Raji (cell line): ENCODE results near the gene EXOSC10.

Experiments used
- POLR2A ChIP-seq: IDR thresholded peaks from 2 replicates; pipeline ENCODE4 v1.6.1; 2011; ENCODE audit warnings: low read depth, low read length, control low read depth; ENCODE audit not compliant: insufficient read depth

The EXOSC10 gene

DNA sequence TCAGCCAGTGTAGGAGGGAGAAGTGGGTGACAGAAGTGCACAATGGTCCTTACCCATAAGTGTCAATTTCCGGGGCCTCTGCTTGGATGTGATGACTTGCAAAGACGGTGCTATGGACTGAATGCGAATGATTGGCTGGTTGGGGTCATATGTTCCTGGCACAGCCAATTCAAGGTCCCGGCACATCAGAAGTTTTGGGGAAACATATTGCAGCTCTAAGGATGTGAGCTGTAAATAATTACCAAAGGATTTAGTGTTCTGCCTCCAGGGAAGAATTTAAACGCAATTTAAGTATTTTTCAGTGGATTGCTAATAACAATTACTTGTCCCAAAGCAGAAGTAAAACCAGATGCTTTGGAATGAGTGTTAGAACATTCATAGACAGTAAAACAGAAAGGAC is 26.9 kb upstream of the EXOSC10 start:
- no peak for TF ChIP-seq POLR2A

DNA sequence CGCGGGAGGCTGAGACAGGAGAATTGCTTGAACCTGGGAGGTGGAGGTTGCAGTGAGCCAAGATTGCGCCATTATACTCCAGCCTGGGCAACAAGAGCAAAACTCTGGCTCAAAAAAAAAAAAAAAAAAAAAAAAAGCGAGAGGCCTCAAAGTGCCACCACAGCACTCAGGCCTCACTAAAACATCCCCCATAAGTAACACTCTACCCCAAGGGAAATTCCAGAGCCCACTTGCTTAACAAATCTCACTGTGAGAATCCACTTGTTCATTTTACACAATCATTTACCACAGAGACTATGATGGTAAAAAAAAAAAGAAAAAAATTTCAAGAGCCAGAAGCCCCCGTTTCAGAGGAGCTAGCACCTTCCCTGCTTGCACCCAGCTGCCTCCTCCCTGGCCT is 26.3 kb upstream of the EXOSC10 start:
- no peak for TF ChIP-seq POLR2A

DNA sequence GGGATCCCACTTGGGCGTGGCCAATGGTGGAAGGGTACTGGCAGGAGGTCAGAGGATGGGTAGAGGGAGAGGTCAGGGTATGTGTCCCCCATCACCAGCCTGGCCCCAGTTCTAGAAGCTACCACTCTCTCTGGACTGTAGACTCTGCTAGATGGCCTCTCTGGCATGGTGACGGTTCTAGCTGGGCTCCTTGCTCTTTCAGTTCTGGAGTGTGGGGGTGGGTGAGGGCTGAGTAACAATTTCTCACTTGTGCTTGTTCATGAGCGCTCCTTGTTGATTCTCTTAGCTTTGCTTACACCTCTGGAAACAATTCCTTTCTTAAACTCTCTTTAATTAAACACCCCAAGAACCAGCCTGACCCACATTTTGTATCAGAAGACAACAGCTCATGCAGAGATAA is 25.3 kb upstream of the EXOSC10 start:
- TF ChIP-seq POLR2A: no peak

DNA sequence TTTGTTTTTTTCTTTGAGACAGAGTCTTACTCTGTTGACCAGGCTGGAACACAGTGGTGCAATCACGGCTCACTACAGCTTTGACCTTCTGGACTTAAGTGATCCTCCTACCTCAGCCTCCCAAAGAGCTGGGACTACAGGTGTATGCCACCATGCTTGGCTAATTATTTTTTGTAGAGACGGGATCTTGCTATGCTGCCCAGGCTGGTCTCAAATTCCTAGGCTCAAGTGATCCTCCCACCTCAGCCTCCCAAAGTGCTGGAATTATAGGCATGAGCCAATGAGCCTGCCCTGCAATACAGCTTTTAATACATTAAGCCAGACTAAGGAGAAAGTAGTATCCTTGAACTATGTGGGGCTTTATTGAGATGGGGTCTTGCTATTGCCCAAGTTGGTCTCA is 16.6 kb upstream of the EXOSC10 start:
- TF ChIP-seq POLR2A: no peak

DNA sequence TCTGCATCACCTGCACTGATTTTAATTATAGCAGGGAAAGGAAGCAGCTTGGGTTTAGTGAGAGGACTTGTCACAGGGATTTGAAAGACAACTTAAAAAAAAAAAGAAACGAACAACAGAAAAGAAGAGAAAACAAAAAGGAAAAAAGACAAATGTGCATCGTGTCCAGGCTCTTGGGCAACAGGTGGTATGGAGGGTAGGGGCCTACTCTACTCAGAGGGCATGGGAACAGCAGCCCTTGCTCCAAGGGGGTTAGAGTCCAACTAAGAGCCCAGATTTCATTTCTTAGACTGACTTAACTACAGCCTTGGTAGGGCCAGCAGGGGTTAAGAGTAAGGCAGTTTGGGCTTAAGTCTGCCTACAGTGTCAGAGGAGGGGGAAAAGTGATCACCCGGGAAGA is 15.3 kb upstream of the EXOSC10 start:
- TF ChIP-seq POLR2A: no peak

DNA sequence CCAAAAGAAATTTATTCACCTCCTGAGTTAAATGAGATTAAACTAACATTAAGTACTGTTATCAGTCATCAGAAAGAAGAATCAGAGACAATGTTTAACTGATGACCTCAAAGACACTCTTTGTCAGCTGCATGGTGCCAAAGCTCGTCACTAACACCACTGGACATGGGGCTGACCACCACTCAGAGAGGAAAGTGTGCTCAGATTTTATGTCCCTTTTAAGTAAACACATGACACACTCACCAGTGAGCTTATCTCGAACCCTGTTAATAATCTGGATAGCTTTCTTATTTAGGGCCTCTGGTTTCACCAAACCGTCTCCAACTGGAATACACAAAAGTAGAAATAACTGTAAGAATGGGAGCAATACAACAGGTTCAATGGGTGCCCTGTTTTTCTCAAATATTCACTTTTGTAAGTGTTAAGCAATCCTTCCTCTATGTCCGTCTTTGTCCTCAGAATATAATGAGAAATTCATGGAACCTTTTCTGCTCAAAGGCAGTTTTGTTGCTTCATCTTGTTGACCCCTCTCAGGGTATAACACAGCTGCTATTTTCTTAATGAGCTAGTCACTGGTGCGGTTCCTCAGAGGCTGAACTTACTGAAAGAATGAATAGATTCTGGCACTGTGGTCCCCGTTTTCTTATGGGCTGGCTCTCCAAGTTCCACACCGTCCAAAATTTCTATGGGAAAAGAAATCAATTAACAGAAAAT is 9.5 kb upstream of the EXOSC10 start:
- no peak for TF ChIP-seq POLR2A

DNA sequence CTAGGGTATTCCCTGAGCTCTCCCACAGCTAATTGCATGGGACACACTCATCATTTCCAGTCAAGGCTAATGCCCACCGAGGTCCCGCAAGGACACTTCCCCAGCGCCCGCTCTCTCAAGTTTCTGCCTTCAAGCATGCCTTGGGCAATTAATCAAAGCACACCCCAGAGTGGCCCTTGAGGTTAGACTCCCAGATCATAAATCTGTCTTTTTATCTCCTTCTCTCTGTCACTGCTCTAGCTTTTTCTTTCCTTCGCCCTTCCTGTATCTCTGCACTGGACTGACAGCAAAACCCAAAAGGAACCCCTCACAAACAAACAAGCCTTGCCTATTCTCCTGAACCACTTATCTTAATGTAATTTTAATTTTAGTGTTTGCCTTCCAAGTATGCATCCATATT is 7.9 kb upstream of the EXOSC10 start:
- no peak for TF ChIP-seq POLR2A

DNA sequence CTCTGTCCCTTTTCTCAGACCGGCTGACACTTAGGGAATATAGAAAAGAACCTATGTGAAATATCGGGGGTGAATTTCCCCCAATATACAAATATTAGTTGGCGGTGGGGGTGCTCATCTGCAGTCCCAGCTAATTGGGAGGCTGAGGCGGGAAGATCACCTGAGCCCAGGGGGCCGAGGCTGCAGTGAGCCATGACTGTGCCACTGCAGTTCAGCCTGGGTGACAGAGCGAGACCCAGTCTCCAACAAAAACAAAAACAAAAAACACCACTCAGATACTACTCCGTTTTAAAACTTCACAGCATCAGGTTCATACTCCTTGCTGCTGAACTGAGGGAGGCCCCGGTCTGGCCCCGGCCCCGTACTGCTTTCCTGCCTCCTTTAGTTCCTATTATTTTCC is 5.9 kb upstream of the EXOSC10 start:
- TF ChIP-seq POLR2A: no peak

DNA sequence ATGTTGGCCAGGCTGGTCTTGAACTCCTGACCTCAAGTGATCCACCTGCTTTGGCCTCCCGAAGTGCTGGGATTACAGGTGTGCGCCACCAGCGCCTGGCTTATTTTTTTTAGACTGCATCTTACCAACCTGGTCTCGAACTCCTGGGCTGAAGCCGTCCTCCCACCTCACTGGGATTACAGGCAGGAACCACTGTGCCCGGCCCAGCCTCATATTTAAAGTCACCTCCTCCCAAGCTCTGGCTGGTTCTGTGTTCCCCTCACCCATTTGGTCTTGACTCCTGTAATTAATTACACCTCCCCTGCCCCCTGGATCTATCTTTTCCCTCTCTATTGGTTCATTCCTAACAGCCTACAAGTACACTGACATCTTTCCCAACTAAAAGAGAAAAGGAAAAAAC is 1.7 kb upstream of the EXOSC10 start:
- TF ChIP-seq POLR2A: no peak

DNA sequence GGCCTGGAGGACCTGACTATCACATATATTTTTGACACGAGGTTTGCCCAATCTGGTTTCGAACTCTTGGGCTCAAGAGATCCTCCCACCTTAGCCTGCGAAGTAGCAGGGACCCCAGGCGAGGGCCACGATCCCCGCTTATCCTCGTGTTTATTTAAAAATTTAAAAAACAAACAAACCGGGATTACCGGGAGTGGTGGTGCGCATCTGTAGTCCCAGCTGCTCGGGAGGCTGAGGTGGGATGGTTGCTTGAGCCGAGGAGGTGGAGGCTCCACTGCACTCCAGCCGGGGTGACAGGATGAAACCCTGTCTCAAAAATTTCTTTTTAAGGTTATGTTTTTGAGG is 452 bp upstream of the EXOSC10 start:
- no peak for TF ChIP-seq POLR2A

DNA sequence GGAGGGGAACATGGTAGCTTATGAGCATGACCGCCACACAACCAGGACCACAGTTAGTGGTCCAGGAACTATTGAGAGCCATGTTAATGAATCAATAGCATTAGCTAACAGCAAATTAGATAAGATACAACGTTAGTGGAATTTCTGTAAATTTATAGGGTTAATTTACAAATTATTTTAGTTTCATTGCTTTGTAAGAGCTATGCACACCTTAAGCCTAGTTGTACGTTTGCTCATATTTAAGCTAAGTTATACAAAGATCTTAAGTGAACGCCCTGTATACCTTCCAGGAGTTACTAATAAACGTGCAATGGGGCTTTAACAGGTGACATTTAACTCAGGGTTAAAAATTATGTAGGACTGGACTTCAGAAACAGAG is 749 bp downstream of the EXOSC10 start:
- TF ChIP-seq POLR2A: no peak

DNA sequence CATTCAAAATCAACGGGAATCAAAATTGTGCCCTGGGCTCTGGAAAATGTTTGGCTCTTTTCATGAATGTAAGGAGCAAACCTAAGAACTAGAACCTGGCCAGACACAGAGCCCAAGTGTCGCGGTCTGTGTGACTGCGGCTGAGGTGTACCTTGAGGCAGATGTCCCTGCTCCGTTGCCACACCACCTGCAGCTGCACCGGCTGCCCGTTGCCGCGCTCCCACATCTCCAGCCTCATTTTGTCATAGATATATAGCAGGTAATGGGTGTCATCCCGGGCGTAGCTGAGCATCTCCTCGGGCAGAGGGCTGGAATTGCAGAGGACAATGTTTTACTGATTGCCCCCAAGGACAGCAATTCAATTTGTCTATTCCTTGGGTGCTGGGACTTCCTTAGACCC is 18.7 kb downstream of the EXOSC10 start:
- TF ChIP-seq POLR2A: no peak

DNA sequence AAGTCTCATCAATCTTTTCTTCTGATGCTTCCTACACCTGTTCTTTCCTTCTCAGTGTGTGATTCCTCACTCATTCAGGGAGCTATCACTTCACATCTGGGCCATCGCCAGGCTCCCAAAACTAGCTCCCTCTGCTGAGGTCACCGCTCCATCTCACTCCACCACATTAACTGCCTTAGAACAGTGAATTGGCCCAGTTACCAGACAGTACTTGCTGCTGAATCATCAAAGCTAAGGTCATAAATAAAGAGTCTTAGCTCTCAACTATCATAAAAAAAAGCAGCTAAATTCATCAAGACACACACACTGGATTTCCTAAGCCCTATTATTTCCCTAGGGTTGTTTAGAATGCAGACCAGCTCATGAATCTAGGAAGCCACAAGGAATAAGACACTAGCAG is 21.0 kb downstream of the EXOSC10 start:
- no peak for TF ChIP-seq POLR2A

DNA sequence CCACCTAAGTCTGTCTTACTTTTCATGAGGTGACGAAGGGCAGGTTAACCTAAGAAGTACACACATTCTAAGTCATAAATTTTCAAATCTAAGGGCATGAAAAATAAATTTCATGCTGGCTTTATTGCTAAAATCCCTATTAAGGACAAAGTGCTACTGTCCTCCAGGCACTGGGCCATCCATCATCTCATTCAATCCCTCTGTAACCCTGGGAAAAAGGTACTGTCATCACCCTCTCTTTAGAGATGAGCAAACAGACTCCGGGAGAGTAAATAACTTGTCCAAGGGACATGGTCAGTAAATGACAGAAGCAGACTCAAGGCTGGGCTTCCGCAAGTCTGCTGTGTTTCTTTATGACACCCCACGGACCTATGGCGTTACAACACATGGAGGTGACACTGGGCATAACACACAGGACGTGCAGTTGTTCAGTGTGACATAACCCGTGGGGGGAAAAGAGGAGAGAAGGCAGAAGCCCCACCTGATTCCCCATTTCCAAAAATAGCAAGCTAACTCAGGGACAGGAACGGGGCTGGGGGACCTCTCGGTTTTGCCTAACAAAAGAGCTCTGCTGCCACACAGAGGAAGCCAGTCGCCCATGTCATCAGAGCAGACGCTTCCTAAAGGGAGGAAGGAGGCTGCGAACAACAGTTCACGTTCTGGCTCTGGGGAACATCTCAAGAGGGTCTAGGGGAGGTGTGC is 27.3 kb downstream of the EXOSC10 start:
- no peak for TF ChIP-seq POLR2A

DNA sequence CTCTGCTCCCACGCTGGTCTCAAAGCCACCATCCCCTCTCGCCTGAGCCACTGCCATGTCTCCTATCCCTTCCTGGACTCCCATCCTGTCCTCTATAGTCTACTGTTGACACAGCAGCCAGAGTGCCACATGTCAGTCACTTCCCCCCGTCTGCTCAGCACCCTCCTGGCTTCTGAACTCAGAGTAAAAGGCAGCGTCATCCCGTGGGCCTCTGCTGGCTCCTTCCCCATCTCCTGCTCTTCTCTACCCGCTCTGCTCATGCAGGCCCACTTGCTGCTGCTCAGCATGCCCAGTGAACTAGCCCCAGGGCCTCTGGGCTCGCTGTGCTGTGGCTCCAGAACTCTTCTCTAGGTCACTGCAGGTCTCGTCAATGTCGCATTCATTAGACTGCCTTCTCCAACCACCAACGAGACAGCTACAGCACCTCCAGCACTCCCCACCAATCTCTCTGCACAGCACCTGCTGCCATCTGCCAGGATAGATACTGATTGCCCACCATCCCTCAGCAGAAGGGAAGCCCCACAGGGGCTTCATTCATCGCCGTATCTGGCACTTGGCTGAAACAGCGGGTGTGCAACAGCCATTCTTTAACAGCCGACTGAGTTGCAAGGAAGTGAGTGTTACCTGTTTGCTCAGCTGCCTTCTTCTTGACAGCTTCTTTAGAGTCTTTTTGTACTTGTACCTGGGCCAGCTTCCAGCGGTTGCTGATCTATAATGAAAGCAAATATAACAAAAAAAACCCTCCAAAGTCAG is 28.0 kb downstream of the EXOSC10 start:
- TF ChIP-seq POLR2A: no peak

DNA sequence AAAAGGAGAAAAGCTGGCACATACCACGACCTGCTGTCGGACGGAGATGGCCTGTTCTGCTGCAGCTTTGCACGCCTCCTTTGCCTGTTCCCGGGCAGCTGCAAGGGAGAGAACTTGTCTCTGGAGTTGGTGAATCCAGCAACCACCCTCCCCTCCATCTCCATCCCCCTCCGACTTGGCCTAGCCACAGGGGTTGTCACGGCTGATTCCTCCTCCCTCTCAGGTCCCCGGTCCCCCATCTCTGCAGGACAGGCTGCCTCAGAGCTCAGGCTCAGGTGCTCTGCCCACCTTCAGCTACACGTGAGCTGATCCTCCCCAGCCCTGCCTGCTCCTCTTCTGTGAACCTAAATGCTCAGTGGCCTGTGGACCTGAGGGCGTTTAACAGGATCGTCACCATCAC is 28.8 kb downstream of the EXOSC10 start:
- TF ChIP-seq POLR2A: no peak

DNA sequence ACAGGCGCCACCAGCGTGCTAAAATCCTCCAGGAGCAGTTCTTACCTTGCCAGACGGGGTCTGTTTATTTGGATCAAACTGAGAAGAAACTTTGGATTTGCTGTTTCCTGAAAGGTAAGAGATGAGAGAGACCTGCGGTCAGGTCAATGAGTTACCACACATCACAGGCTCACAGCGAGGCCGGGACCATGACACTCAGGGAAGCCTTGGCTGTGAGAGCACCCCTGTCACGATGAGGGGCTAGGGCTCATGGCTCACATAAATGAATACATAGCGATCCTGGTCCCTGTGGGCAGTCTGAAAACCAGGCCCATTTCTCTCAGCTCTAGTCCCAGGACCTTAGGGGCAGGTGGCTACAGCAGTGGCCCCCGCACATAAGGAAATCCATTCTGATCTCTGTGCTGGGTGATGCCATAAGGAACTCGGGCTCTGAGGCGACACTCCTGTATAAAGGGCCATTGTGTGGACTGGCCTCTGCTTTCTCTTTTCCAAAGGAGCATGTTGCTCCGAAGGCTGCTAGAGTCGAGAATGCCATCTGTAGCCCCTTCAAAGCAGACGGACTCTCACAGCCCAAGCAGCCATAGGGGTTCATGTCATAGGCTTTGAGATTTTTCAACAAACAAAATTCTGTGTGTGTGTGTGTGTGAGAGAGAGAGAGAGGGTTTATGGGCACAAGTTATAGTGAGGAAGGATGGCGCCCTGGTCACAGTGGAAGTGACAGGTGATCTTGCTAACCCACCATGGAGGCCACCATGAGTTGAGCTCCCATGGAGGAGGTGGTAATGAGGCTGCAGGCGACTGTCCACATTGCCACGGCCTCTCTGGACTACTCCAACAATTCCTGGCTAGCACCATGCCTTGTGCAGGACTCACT is 30.8 kb downstream of the EXOSC10 start:
- no peak for TF ChIP-seq POLR2A
